T47D (cell line): ENCODE data around the gene MRPL27.
A peak's percentile ranks its signal among the peaks of the same experiment; 100 is the strongest.

Experiments
- DNase-seq, 2 experiments: peaks; one replicate each; pipeline versions ENCODE4 v3.0.0 to v3.0.0-alpha.2; 2011 to 2012; ENCODE audit warnings: low read depth in 1 of 2, low spot score in 1 of 2
- JUND ChIP-seq: IDR thresholded peaks from 2 replicates; pipeline ENCODE4 v1.6.1; 2012; ENCODE audit warnings: low read depth
- in situ Hi-C: cut with HindIII; loops from 2 replicates; pipeline ENCODE4 v1.10.0; 2016; ENCODE audit warnings: low sequenced_read_pairs, low pct_unique_long_range_greater_than_20kb

Gene MRPL27

GRCh38 chr17:50352693-50353599, 20.0 kb downstream of the MRPL27 start:
- DNase-seq: no peak
- in situ Hi-C loops: no loop called here
- TF ChIP-seq JUND: no peak

GRCh38 chr17:50352072-50352692, 20.8 kb downstream of the MRPL27 start:
- DNase-seq: peak in 1 of 2 experiments; percentile 48
- in situ Hi-C loops: no loop called here
- TF ChIP-seq JUND: no peak

GRCh38 chr17:50350733-50351132, 22.3 kb downstream of the MRPL27 start:
- no peak for DNase-seq
- in situ Hi-C loops: no loop called here
- TF ChIP-seq JUND: no peak

GRCh38 chr17:50349243-50349600, 23.8 kb downstream of the MRPL27 start:
- TF ChIP-seq JUND: no peak
- DNase-seq: no peak
- in situ Hi-C loops: no loop called here

GRCh38 chr17:50348522-50349242, 24.3 kb downstream of the MRPL27 start:
- TF ChIP-seq JUND: no peak
- DNase-seq: no peak
- in situ Hi-C loops: no loop called here

GRCh38 chr17:50347894-50348291, 25.1 kb downstream of the MRPL27 start:
- TF ChIP-seq JUND: no peak
- no peak for DNase-seq
- in situ Hi-C loops: no loop called here

GRCh38 chr17:50347117-50347893, 25.7 kb downstream of the MRPL27 start:
- no peak for DNase-seq
- in situ Hi-C loops: no loop called here
- TF ChIP-seq JUND: no peak

- DNase-seq: peak; percentile 61 to 66
- in situ Hi-C loops: no loop called here
- no peak for TF ChIP-seq JUND
Measured at GRCh38 chr17:50346313-50347116, 26.5 kb downstream of the MRPL27 start.

GRCh38 chr17:50345432-50346312, 27.3 kb downstream of the MRPL27 start, which contains the start of gene XYLT2:
Gene XYLT2 (plus strand): TSS chr17:50346126. CDS start chr17:50346141, 15 bp downstream.
- in situ Hi-C loops: no loop called here
- TF ChIP-seq JUND: no peak
- peak; percentile 96 for DNase-seq

GRCh38 chr17:50344731-50345365, 28.1 kb downstream of the MRPL27 start:
- in situ Hi-C loops: no loop called here
- TF ChIP-seq JUND: no peak
- peak in 1 of 2 experiments; percentile 83 for DNase-seq
